ENCODE data around the gene SLC22A14. TPM values are rescaled to one million over a fixed set of nuclear protein-coding genes. Genes with fewer than 3 reads are reported as not detected.

Gene SLC22A14
- total and polyA plus RNA-seq, 9 of the 15 experiments (the other 6 are each of a cell fraction or from before 2014, with no cell fraction given): 0.03 to 0.07 TPM; not detected in 7

GRCh38 chr3:38346587-38347410, 64.7 kb downstream of the SLC22A14 start, which contains the start of gene XYLB:
XYLB (plus strand) TSS chr3:38346785; CDS start chr3:38346869, 84 bp downstream.
- ATAC-seq (peak; percentile 96), DNase-seq (ENCODE audit: extremely low read depth in 1 of 4, low spot score in 3 of 4) (peak; percentile 96 to 97 (median 96)), FAIRE-seq (peak; percentile 61)
- peak within 1 kb of the TSS; percentile 89 for H3K27ac ChIP-seq (ENCODE audit: extremely low read depth, low read depth, low read length)
- ChIA-PET POLR2A (interaction anchor here (0.8 to 1.4 kb wide), 8 partner anchors 11 to 372 kb away, joined by 3 to 5 read pairs (median 4); no protein-coding TSS in a partner anchor), CTCF (ENCODE audit: low intra/inter-chr PET ratio) (interaction anchor here (0.6 to 1.0 kb wide), 3 partner anchors 93 to 229 kb away, joined by 3 to 7 read pairs (median 3); no protein-coding TSS in a partner anchor)
- no peaks in the 10 kb centered on the region for H4K20me1 ChIP-seq (replicated peaks; ENCODE audit: control insufficient read depth, insufficient read depth, low read length)
- peak within 1 kb of the TSS; percentile 91 to 99 for H3K9ac ChIP-seq (ENCODE audit: insufficient read depth in 1 of 2, low read depth in 2 of 2, low read length in 2 of 2)
- H3K9me3 ChIP-seq (replicated peaks; ENCODE audit: control insufficient read depth, insufficient read depth, low read depth, low read length): no peaks in the 10 kb centered on the region
- H3K4me1 ChIP-seq (replicated peaks in 1 of 2; ENCODE audit: control insufficient read depth in 2 of 2, insufficient read depth in 2 of 2, low read length in 2 of 2): peaks cover 18 to 27% of the 10 kb centered on the region in 2 experiments; a peak in 4 of 5 replicates
- H3K79me2 ChIP-seq (ENCODE audit: control insufficient read depth, insufficient read depth, low read length): peaks cover 51% of the 10 kb centered on the region
- H3K4me3 ChIP-seq: peak within 1 kb of the TSS; percentile 98
- WGBS (ENCODE audit: insufficient coverage, low coverage, missing lambda C conversion rate): under 1% methylated on average over 67 of the region's 85 CpGs
- H3K4me2 ChIP-seq (ENCODE audit: insufficient read depth, low read length): peak within 1 kb of the TSS; percentile 88
- H3K9me1 ChIP-seq (ENCODE audit: control insufficient read depth, insufficient read depth, low read length): no peaks in the 10 kb centered on the region
- peaks cover 31% of the 10 kb centered on the region for H3K36me3 ChIP-seq (ENCODE audit: control insufficient read depth, insufficient read depth, low read length)
- H3K27me3 ChIP-seq (ENCODE audit: control insufficient read depth in 2 of 2, insufficient read depth in 2 of 2, low read length in 2 of 2): no peaks in the 10 kb centered on the region
- no TSS peak for BruUV-seq (replicated peaks)
- H2AFZ ChIP-seq (ENCODE audit: low read depth, low read length): peak within 1 kb of the TSS; percentile 97
- in situ Hi-C loops (cut with MboI): loop anchor here (10.0 kb wide), 1 partner anchor 212 kb away; the partner anchor contains the start of genes ACAA1 and MYD88
- intact Hi-C loops (cut with micrococcal nuclease): loop anchor here (2.0 to 5.0 kb wide), 4 partner anchors 106 to 229 kb away; partner anchors contain the start of genes ACAA1, ACVR2B and MYD88
- TF ChIP-seq HDAC3 (IDR thresholded peaks at IDR 0.05; ENCODE audit: borderline replicate concordance, partially characterized antibody) (no peak), POLR2AphosphoS5 (IDR thresholded peaks at IDR 0.05; ENCODE audit: control insufficient read depth, insufficient read depth, low read depth, low read length) (peak; percentile 56; the same call in 1 of the 2 replicates), ZNF146 (CRISPR knock-in tag; IDR thresholded peaks at IDR 0.05; ENCODE audit: unreplicated experiment) (no peak), ZFPM2 (CRISPR knock-in tag; IDR thresholded peaks at IDR 0.05) (no peak), MGA (IDR thresholded peaks at IDR 0.05) (peak; percentile 99), HSF4 (CRISPR knock-in tag; IDR thresholded peaks at IDR 0.05; ENCODE audit: borderline replicate concordance) (no peak), MCM3 (IDR thresholded peaks at IDR 0.05) (no peak), POLR2AphosphoS2 (IDR thresholded peaks at IDR 0.05; ENCODE audit: low read length) (no peak), ILF3 (IDR thresholded peaks at IDR 0.05; ENCODE audit: borderline replicate concordance) (peak; percentile 56; the same call in 1 of the 2 replicates), HMG20B (CRISPR knock-in tag; IDR thresholded peaks at IDR 0.05) (no peak)

All from K562 (cell line).